ENCODE data around the gene TENM4. TPM values are rescaled to one million over a fixed set of nuclear protein-coding genes. Genes with fewer than 3 reads are reported as not detected.

TENM4 gene
- polyA plus RNA-seq, 3 donors: 0.31 to 1.7 TPM; not detected in 1

- Histone ChIP-seq H2AFZ (ENCODE audit: insufficient read depth, low read depth, low read length, poor library complexity, severe bottlenecking) (no peak overlapping the region), H3K9ac (ENCODE audit: insufficient read depth, low read length, poor library complexity, severe bottlenecking) (no peak overlapping the region), H3K79me2 (ENCODE audit: insufficient read depth, low read length) (no peaks in the 10 kb centered on the region), H3K36me3 (replicated peaks in 1 of 2; ENCODE audit: control insufficient read depth in 1 of 2, insufficient read depth in 2 of 2, low read length in 2 of 2) (no peaks in the 10 kb centered on the region), H3K27me3 (ENCODE audit: control insufficient read depth in 2 of 2, insufficient read depth in 2 of 2, low read length in 2 of 2) (peaks cover 6 to 64% of the 10 kb centered on the region in 2 donors), H3K9me3 (replicated peaks in 1 of 2; ENCODE audit: control insufficient read depth in 1 of 2, insufficient read depth in 1 of 2, low read length in 2 of 2) (no peaks in the 10 kb centered on the region), H4K20me1 (ENCODE audit: insufficient read depth, low read length) (no peaks in the 10 kb centered on the region), H3K4me3 (replicated peaks in 1 of 3; ENCODE audit: low read depth in 2 of 3, low read length in 3 of 3) (no peak overlapping the region), H3K4me1 (ENCODE audit: control insufficient read depth in 1 of 2, insufficient read depth in 2 of 2, low read length in 2 of 2) (no peaks in the 10 kb centered on the region), H3K4me2 (replicated peaks; ENCODE audit: extremely low read depth, low read length, poor library complexity, severe bottlenecking) (no peak overlapping the region), H3K27ac (ENCODE audit: low read depth in 1 of 2, low read length in 2 of 2) (no peak overlapping the region)
- whole genome bisulfite sequencing (ENCODE audit: insufficient coverage): 94% methylated on average over 2 of the region's 2 CpGs
- TF ChIP-seq, protein P1, sequence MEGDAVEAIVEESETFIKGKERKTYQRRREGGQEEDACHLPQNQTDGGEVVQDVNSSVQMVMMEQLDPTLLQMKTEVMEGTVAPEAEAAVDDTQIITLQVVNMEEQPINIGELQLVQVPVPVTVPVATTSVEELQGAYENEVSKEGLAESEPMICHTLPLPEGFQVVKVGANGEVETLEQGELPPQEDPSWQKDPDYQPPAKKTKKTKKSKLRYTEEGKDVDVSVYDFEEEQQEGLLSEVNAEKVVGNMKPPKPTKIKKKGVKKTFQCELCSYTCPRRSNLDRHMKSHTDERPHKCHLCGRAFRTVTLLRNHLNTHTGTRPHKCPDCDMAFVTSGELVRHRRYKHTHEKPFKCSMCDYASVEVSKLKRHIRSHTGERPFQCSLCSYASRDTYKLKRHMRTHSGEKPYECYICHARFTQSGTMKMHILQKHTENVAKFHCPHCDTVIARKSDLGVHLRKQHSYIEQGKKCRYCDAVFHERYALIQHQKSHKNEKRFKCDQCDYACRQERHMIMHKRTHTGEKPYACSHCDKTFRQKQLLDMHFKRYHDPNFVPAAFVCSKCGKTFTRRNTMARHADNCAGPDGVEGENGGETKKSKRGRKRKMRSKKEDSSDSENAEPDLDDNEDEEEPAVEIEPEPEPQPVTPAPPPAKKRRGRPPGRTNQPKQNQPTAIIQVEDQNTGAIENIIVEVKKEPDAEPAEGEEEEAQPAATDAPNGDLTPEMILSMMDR (IDR thresholded peaks at IDR 0.05): no peak
- Mint-ChIP-seq H3K27me3 (ENCODE audit: low read depth in 3 of 3) (peaks cover 38 to 65% (median 39%) of the 10 kb centered on the region in 3 donors), H3K9me3 (peaks cover 0 to 7% (median 0%) of the 10 kb centered on the region in 7 donors), H3K4me3 (no peak overlapping the region), H3K27ac (no peak overlapping the region), H3K4me1 (no peaks in the 10 kb centered on the region), H3K36me3 (no peaks in the 10 kb centered on the region)
- intact Hi-C loops (cut with micrococcal nuclease): no loop called here
- no peak for DNase-seq
These were observed 396.6 kb downstream of the TENM4 start for GRCh38 chr11:79044201-79044600.

DNA sequence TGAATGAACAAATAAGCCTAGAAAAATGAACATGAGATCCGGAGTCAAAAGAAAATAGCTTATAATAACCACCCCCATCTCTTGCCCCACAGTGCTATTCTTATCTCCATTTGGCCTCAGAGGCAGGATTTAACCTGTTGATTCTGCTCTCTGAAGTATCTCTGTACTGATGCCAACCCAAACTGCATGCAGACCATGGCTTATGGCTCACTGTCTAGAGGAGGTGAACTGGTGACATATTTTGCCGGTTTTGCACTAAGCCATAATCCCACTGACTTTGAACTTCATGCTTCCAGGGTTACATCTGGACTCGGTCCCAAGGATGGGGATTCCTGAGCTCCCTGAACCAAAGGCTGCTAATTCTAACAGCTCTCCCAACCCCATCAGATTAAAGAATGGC lies 397.1 kb downstream of the TENM4 start:
- WGBS (ENCODE audit: insufficient coverage): no CpG with 5 or more reads among the region's 3 CpGs
- no peak overlapping the region for H3K4me2 ChIP-seq (replicated peaks; ENCODE audit: extremely low read depth, low read length, poor library complexity, severe bottlenecking)
- Mint-ChIP-seq H3K36me3 (no peaks in the 10 kb centered on the region), H3K27ac (no peak overlapping the region), H3K4me1 (no peaks in the 10 kb centered on the region), H3K27me3 (ENCODE audit: low read depth in 3 of 3) (peaks cover 38 to 66% (median 44%) of the 10 kb centered on the region in 3 donors), H3K9me3 (peaks cover 0 to 7% (median 0%) of the 10 kb centered on the region in 7 donors), H3K4me3 (no peak overlapping the region)
- H3K4me1 ChIP-seq (ENCODE audit: control insufficient read depth in 1 of 2, insufficient read depth in 2 of 2, low read length in 2 of 2): no peaks in the 10 kb centered on the region
- TF ChIP-seq, protein P1 (IDR thresholded peaks at IDR 0.05): no peak
- H2AFZ ChIP-seq (ENCODE audit: insufficient read depth, low read depth, low read length, poor library complexity, severe bottlenecking): no peak overlapping the region
- no peak for DNase-seq
- H3K9ac ChIP-seq (ENCODE audit: insufficient read depth, low read length, poor library complexity, severe bottlenecking): no peak overlapping the region
- H3K4me3 ChIP-seq (replicated peaks in 1 of 3; ENCODE audit: low read depth in 2 of 3, low read length in 3 of 3): no peak overlapping the region
- peaks cover 6 to 65% of the 10 kb centered on the region in 2 donors for H3K27me3 ChIP-seq (ENCODE audit: control insufficient read depth in 2 of 2, insufficient read depth in 2 of 2, low read length in 2 of 2)
- intact Hi-C loops (cut with micrococcal nuclease): no loop called here
- H3K27ac ChIP-seq (ENCODE audit: low read depth in 1 of 2, low read length in 2 of 2): no peak overlapping the region
- no peaks in the 10 kb centered on the region for H3K36me3 ChIP-seq (replicated peaks in 1 of 2; ENCODE audit: control insufficient read depth in 1 of 2, insufficient read depth in 2 of 2, low read length in 2 of 2)
- no peaks in the 10 kb centered on the region for H3K79me2 ChIP-seq (ENCODE audit: insufficient read depth, low read length)
- H3K9me3 ChIP-seq (replicated peaks in 1 of 2; ENCODE audit: control insufficient read depth in 1 of 2, insufficient read depth in 1 of 2, low read length in 2 of 2): no peaks in the 10 kb centered on the region
- H4K20me1 ChIP-seq (ENCODE audit: insufficient read depth, low read length): no peaks in the 10 kb centered on the region

All from CD14-positive monocyte (primary cell).